ENCODE results near the gene DHRS12. TPM values are rescaled to one million over a fixed set of nuclear protein-coding genes. Genes with fewer than 3 reads are reported as not detected.
"Not testable (repeated sequence)": the region's sequence is repeated elsewhere in the genome, so short reads cannot be mapped to it uniquely, and the experiment has no call there.

DHRS12 gene
- total and polyA plus RNA-seq, 4 donors = 11.8 to 23.5 (median 14.5) TPM

DNA sequence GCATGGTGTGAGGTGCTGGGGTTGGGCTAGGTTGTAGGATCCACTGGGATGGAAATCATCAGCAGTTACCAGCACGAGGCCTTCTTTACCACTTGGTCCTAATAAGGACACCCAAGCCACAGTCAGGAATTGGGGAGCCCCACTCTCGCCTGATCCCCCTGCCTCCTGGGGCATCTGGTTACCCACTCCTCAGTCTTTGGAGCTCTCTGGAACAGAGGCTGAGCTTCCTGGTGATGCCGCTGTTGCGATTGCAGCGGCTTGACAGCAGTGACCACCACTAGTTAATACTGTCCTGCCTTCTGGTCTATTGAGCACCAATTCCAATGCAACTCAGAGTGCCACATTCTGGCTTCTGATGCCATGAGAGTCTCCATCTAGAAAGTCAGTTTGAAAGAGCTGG is 27.6 kb upstream of the DHRS12 start:
- Histone ChIP-seq H3K4me1 (ENCODE audit: control insufficient read depth in 1 of 2, insufficient read depth in 2 of 2, low read length in 2 of 2) (no peaks in the 10 kb centered on the region), H3K27me3 (ENCODE audit: control insufficient read depth in 1 of 2, insufficient read depth in 2 of 2, low read length in 1 of 2) (no peaks in the 10 kb centered on the region), H3K36me3 (ENCODE audit: control insufficient read depth in 1 of 2, insufficient read depth in 2 of 2, low read length in 1 of 2) (no peaks in the 10 kb centered on the region), H3K4me3 (ENCODE audit: low read length in 2 of 2) (no peak overlapping the region), H3K27ac (ENCODE audit: low read depth in 1 of 2, low read length in 2 of 2) (no peak overlapping the region), H3K9me3 (ENCODE audit: control insufficient read depth, low read length) (no peaks in the 10 kb centered on the region)
- DNase-seq (no peak), ATAC-seq (ENCODE audit: low FRiP score) (no peak)
- intact Hi-C loops (cut with DNase I) = no loop called here
- 97% methylated on average over 5 of the region's 5 CpGs for WGBS, 2 donors

- ATAC-seq (ENCODE audit: low FRiP score) (no peak), DNase-seq (no peak)
- Histone ChIP-seq H3K4me3 (ENCODE audit: low read length in 2 of 2) (no peak overlapping the region), H3K4me1 (ENCODE audit: control insufficient read depth in 1 of 2, insufficient read depth in 2 of 2, low read length in 2 of 2) (no peaks in the 10 kb centered on the region), H3K9me3 (ENCODE audit: control insufficient read depth, low read length) (no peaks in the 10 kb centered on the region), H3K27me3 (ENCODE audit: control insufficient read depth in 1 of 2, insufficient read depth in 2 of 2, low read length in 1 of 2) (no peaks in the 10 kb centered on the region), H3K27ac (ENCODE audit: low read depth in 1 of 2, low read length in 2 of 2) (no peak overlapping the region), H3K36me3 (ENCODE audit: control insufficient read depth in 1 of 2, insufficient read depth in 2 of 2, low read length in 1 of 2) (no peaks in the 10 kb centered on the region)
- intact Hi-C loops (cut with DNase I) = no loop called here
- WGBS, 2 donors = 96% methylated on average over 2 of the region's 2 CpGs
Observed at GRCh38 chr13:51829568-51829899, 25.6 kb upstream of the DHRS12 start.

GRCh38 chr13:51828730-51829567 is 25.0 kb upstream of the DHRS12 start:
- no peaks in the 10 kb centered on the region for H3K4me1 ChIP-seq (ENCODE audit: control insufficient read depth in 1 of 2, insufficient read depth in 2 of 2, low read length in 2 of 2)
- no peaks in the 10 kb centered on the region for H3K36me3 ChIP-seq (ENCODE audit: control insufficient read depth in 1 of 2, insufficient read depth in 2 of 2, low read length in 1 of 2)
- H3K4me3 ChIP-seq (ENCODE audit: low read length in 2 of 2) = no peak overlapping the region
- ATAC-seq (ENCODE audit: low FRiP score) = no peak
- H3K27ac ChIP-seq (ENCODE audit: low read depth in 1 of 2, low read length in 2 of 2) = no peak overlapping the region
- intact Hi-C loops (cut with DNase I) = no loop called here
- no peak for DNase-seq
- 92 to 94% methylated on average over 8 of the region's 8 CpGs for WGBS, 2 donors
- H3K27me3 ChIP-seq (ENCODE audit: control insufficient read depth in 1 of 2, insufficient read depth in 2 of 2, low read length in 1 of 2) = no peaks in the 10 kb centered on the region
- H3K9me3 ChIP-seq (ENCODE audit: control insufficient read depth, low read length) = no peaks in the 10 kb centered on the region

GRCh38 chr13:51827254-51827653 is 23.3 kb upstream of the DHRS12 start:
- ATAC-seq (ENCODE audit: low FRiP score) = no peak
- no peaks in the 10 kb centered on the region for H3K27me3 ChIP-seq (ENCODE audit: control insufficient read depth in 1 of 2, insufficient read depth in 2 of 2, low read length in 1 of 2)
- no peak for DNase-seq
- H3K9me3 ChIP-seq (ENCODE audit: control insufficient read depth, low read length) = no peaks in the 10 kb centered on the region
- no peak overlapping the region for H3K27ac ChIP-seq (ENCODE audit: low read depth in 1 of 2, low read length in 2 of 2)
- no peak overlapping the region for H3K4me3 ChIP-seq (ENCODE audit: low read length in 2 of 2)
- H3K36me3 ChIP-seq (ENCODE audit: control insufficient read depth in 1 of 2, insufficient read depth in 2 of 2, low read length in 1 of 2) = no peaks in the 10 kb centered on the region
- intact Hi-C loops (cut with DNase I) = no loop called here
- 93 to 95% methylated on average over 4 of the region's 4 CpGs for WGBS, 2 donors
- H3K4me1 ChIP-seq (ENCODE audit: control insufficient read depth in 1 of 2, insufficient read depth in 2 of 2, low read length in 2 of 2) = no peaks in the 10 kb centered on the region

DNA sequence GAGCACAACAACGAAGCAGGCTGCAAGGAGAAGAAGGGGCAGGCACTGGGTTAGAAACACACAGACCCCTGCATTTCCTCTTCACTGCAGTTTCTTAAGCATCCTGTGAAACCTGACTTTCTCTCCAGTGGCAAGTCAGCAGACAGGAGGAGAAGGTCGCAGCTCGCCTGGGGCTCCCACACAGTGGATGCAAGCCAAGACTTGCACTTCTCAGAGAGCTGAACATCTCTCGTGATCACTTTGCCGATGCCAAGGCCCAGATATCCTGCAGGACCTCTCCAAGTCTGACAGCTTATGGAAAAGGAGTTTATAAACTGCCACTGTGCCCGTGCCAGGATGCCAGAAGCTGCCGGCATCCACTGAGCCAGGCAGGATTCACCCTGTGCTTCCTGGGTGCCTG is 22.6 kb upstream of the DHRS12 start:
- H3K36me3 ChIP-seq (ENCODE audit: control insufficient read depth in 1 of 2, insufficient read depth in 2 of 2, low read length in 1 of 2) = no peaks in the 10 kb centered on the region
- DNase-seq = no peak
- no peaks in the 10 kb centered on the region for H3K4me1 ChIP-seq (ENCODE audit: control insufficient read depth in 1 of 2, insufficient read depth in 2 of 2, low read length in 2 of 2)
- no peak overlapping the region for H3K4me3 ChIP-seq (ENCODE audit: low read length in 2 of 2)
- WGBS, 2 donors = 14 to 25% methylated on average over 7 of the region's 7 CpGs
- intact Hi-C loops (cut with DNase I) = no loop called here
- ATAC-seq (ENCODE audit: low FRiP score) = no peak
- no peak overlapping the region for H3K27ac ChIP-seq (ENCODE audit: low read depth in 1 of 2, low read length in 2 of 2)
- H3K27me3 ChIP-seq (ENCODE audit: control insufficient read depth in 1 of 2, insufficient read depth in 2 of 2, low read length in 1 of 2) = no peaks in the 10 kb centered on the region
- H3K9me3 ChIP-seq (ENCODE audit: control insufficient read depth, low read length) = no peaks in the 10 kb centered on the region

DNA sequence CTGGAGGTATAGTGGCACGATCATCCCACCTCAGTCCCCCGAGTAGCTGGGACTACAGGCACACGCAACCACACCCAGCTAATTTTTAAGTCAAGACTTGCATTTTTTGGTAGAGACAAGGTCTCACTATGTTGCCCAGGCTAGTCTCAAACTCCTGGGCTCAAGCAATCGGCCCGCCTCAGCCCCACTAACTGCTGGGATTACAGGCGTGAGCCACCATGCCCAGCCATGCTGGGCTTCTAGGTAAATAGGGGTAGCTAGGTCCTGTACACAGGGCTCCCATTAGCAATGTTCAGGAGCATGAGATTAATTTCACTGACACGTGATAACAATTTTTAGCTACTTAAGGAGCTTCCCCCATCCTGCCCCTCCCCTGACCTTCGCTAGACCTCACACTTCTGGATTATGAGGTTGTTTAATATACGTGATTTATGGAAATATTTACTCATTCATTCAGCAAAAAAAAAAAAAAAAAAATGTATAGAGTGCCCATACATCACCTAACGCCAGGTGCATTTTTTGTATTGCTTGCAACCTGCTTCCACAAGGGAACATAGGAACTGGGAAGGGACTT is 21.8 kb upstream of the DHRS12 start:
- WGBS, 2 donors = 92 to 95% methylated on average over 10 of the region's 10 CpGs
- intact Hi-C loops (cut with DNase I) = no loop called here
- Histone ChIP-seq H3K36me3 (ENCODE audit: control insufficient read depth in 1 of 2, insufficient read depth in 2 of 2, low read length in 1 of 2) (no peaks in the 10 kb centered on the region), H3K4me3 (ENCODE audit: low read length in 2 of 2) (no peak overlapping the region), H3K27me3 (ENCODE audit: control insufficient read depth in 1 of 2, insufficient read depth in 2 of 2, low read length in 1 of 2) (no peaks in the 10 kb centered on the region), H3K4me1 (ENCODE audit: control insufficient read depth in 1 of 2, insufficient read depth in 2 of 2, low read length in 2 of 2) (no peaks in the 10 kb centered on the region), H3K9me3 (ENCODE audit: control insufficient read depth, low read length) (no peaks in the 10 kb centered on the region), H3K27ac (ENCODE audit: low read depth in 1 of 2, low read length in 2 of 2) (no peak overlapping the region)
- no peak for ATAC-seq (ENCODE audit: low FRiP score)
- DNase-seq = no peak

- Histone ChIP-seq H3K27ac (ENCODE audit: low read depth in 1 of 2, low read length in 2 of 2) (no peak overlapping the region), H3K27me3 (ENCODE audit: control insufficient read depth in 1 of 2, insufficient read depth in 2 of 2, low read length in 1 of 2) (no peaks in the 10 kb centered on the region), H3K4me3 (ENCODE audit: low read length in 2 of 2) (no peak overlapping the region), H3K4me1 (ENCODE audit: control insufficient read depth in 1 of 2, insufficient read depth in 2 of 2, low read length in 2 of 2) (no peaks in the 10 kb centered on the region), H3K9me3 (ENCODE audit: control insufficient read depth, low read length) (no peaks in the 10 kb centered on the region), H3K36me3 (ENCODE audit: control insufficient read depth in 1 of 2, insufficient read depth in 2 of 2, low read length in 1 of 2) (no peaks in the 10 kb centered on the region)
- DNase-seq (no peak), ATAC-seq (ENCODE audit: low FRiP score) (no peak)
- intact Hi-C loops (cut with DNase I) = no loop called here
- WGBS, 2 donors = 50 to 52% methylated on average over 2 of the region's 2 CpGs
Observed at GRCh38 chr13:51825165-51825592, 21.2 kb upstream of the DHRS12 start.

GRCh38 chr13:51824712-51825111 is 20.7 kb upstream of the DHRS12 start:
- intact Hi-C loops (cut with DNase I); H3K9me3 ChIP-seq (ENCODE audit: control insufficient read depth, low read length); ATAC-seq (ENCODE audit: low FRiP score); H3K4me3 ChIP-seq (ENCODE audit: low read length in 2 of 2); DNase-seq; H3K4me1 ChIP-seq (ENCODE audit: control insufficient read depth in 1 of 2, insufficient read depth in 2 of 2, low read length in 2 of 2); H3K27ac ChIP-seq (ENCODE audit: low read depth in 1 of 2, low read length in 2 of 2); H3K36me3 ChIP-seq (ENCODE audit: control insufficient read depth in 1 of 2, insufficient read depth in 2 of 2, low read length in 1 of 2); H3K27me3 ChIP-seq (ENCODE audit: control insufficient read depth in 1 of 2, insufficient read depth in 2 of 2, low read length in 1 of 2): not testable (repeated sequence)
- 86 to 90% methylated on average over 10 to 11 of the region's 11 CpGs for WGBS, 2 donors

DNA sequence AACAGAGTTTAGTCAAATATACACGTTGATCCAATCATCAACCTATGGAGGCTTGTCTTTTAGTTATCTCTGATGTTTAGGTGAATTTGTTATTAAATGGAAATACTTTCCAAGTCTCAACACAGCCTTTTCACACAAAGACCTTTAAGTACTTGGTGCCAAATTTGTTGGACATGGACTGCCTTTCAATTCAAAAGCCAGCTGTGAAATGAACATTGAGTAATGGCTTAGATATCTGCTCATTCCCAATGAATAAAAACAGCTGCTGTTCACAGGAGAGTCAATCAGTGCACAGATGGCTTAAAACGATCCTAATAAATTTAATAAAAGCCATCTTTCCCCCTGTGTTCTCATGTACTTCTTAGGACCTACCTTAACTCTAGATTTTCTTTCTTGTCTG is 19.9 kb upstream of the DHRS12 start:
- Histone ChIP-seq H3K4me3 (ENCODE audit: low read length in 2 of 2) (no peak overlapping the region), H3K27me3 (ENCODE audit: control insufficient read depth in 1 of 2, insufficient read depth in 2 of 2, low read length in 1 of 2) (no peaks in the 10 kb centered on the region), H3K27ac (ENCODE audit: low read depth in 1 of 2, low read length in 2 of 2) (no peak overlapping the region), H3K36me3 (ENCODE audit: control insufficient read depth in 1 of 2, insufficient read depth in 2 of 2, low read length in 1 of 2) (no peaks in the 10 kb centered on the region), H3K9me3 (ENCODE audit: control insufficient read depth, low read length) (no peaks in the 10 kb centered on the region), H3K4me1 (ENCODE audit: control insufficient read depth in 1 of 2, insufficient read depth in 2 of 2, low read length in 2 of 2) (no peaks in the 10 kb centered on the region)
- intact Hi-C loops (cut with DNase I) = no loop called here
- no peak for DNase-seq
- WGBS, 2 donors = 76% methylated on average over 2 of the region's 2 CpGs
- ATAC-seq (ENCODE audit: low FRiP score) = no peak

All from aorta (tissue), 5 donors.